ENCODE results near the gene KCTD3.

Gene KCTD3

GRCh38 chr1:215566556-215567490 is at the start of gene KCTD3:
KCTD3 (plus strand) TSS chr1:215567304; CDS start chr1:215567686, 382 bp downstream.
- peak; percentile 87 for DNase-seq
- in situ Hi-C loops (cut with MboI; ENCODE audit: low pct_unique_long_range_greater_than_20kb, low sequenced_read_pairs), result no loop called here

- in situ Hi-C loops (cut with MboI; ENCODE audit: low pct_unique_long_range_greater_than_20kb, low sequenced_read_pairs), result no loop called here
- DNase-seq, result peak; percentile 18
Measured at GRCh38 chr1:215517441-215517891, 49.6 kb upstream of the KCTD3 start.

DNA sequence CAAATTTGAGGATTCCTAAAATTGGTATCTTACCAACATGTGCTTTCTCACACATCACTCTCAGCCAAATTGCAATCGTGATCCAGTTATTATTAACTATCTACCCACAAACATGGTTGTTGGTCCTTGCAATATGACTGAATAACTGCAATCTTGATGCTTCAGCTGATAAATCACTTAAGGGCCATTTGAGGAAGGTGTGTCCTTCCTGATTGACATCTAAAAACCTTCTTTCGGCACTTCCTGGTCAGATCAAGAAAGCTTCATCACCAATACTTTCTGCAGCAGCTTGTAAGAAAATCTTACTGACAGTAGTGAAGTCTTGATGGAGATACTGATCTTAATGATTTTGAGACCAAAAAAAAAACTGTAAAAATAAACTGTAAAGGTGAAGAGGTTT is 48.5 kb upstream of the KCTD3 start:
- in situ Hi-C loops (cut with MboI; ENCODE audit: low pct_unique_long_range_greater_than_20kb, low sequenced_read_pairs), result no loop called here
- DNase-seq, result no peak

DNA sequence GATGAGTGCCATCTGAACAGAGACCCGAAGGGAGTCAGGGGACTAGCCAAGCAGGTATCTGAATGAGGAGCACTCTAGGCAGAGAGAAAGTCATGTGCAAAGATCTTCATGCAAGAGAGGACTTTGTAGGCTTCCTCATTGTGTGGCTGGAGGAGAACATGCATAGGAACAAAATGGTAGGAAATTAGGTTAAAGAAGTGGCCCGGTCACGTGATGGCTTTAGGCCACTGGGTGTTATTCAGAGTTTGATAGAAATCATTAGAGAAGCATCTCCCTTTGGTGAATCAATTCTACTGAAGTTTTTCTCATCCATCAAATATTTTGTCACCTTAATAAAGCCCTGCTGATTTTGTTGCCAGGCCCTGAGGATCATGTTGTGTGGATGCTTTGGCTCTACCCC is 45.8 kb upstream of the KCTD3 start:
- in situ Hi-C loops (cut with MboI; ENCODE audit: low pct_unique_long_range_greater_than_20kb, low sequenced_read_pairs), result no loop called here
- DNase-seq, result no peak

DNA sequence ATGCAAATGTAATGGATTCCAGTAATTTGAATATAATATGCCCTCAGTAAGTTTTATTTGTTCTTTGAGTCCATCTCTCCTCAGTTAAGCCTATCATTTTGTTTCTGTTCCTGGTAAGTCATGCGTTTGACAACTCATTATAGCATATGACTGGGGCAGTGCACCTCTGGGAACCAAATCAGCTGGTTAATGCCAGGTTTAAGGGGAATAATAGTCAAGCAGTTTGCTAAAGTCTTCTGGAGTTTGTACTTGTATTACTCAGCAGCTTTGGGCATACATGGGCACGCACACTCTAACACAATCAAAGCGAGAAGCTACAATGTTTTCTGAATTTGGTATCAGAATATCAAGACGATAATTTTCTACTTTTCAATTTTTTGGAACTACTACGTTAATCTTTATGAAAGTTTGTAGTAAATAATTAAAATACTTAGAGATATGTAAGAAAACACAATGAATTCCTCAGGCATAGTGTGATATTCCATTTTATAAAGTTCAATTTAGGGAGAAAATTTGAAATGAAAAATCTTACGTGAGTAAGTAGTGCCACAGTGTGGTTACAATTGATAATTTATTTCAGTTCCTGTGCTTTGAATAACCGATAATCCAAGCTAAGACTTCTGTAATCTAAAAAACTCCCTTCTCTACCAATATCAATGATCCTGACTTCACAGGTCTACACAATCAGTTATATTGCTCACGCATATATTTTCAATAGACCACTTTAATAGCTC is 43.8 kb upstream of the KCTD3 start:
- no peak for DNase-seq

GRCh38 chr1:215523906-215524305 is 43.2 kb upstream of the KCTD3 start:
- in situ Hi-C loops (cut with MboI; ENCODE audit: low pct_unique_long_range_greater_than_20kb, low sequenced_read_pairs), result no loop called here
- DNase-seq, result no peak

More for the DNA sequence above, 43.8 kb upstream of the KCTD3 start:
- in situ Hi-C loops (cut with MboI; ENCODE audit: low pct_unique_long_range_greater_than_20kb, low sequenced_read_pairs), result no loop called here

GRCh38 chr1:215526147-215526845 is 40.8 kb upstream of the KCTD3 start:
- in situ Hi-C loops (cut with MboI; ENCODE audit: low pct_unique_long_range_greater_than_20kb, low sequenced_read_pairs), result no loop called here
- peak; percentile 49 for DNase-seq

- DNase-seq, result no peak
- in situ Hi-C loops (cut with MboI; ENCODE audit: low pct_unique_long_range_greater_than_20kb, low sequenced_read_pairs), result no loop called here
Measured at GRCh38 chr1:215526846-215527151, 40.3 kb upstream of the KCTD3 start.

DNA sequence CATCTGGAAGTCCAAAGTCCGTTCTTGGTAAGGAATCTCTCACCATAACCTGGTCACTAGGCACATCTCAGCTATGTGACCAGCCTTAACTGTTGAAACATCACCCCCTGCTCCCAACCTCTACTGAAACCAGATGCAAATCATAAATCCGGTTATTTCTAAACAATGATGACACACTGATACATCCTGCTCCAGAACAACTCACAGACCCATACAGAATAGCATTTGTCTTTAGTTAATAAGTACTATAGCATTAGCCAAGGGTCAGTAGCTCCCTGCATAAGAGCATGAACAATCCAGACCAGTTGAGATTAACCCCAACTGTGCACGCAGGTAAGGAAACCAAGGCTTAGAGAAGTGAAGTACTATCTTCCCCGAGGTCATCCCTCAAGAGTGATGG is 38.0 kb upstream of the KCTD3 start:
- in situ Hi-C loops (cut with MboI; ENCODE audit: low pct_unique_long_range_greater_than_20kb, low sequenced_read_pairs), result no loop called here
- no peak for DNase-seq

GRCh38 chr1:215529571-215529970 is 37.5 kb upstream of the KCTD3 start:
- DNase-seq, result no peak
- in situ Hi-C loops (cut with MboI; ENCODE audit: low pct_unique_long_range_greater_than_20kb, low sequenced_read_pairs), result no loop called here

DNA sequence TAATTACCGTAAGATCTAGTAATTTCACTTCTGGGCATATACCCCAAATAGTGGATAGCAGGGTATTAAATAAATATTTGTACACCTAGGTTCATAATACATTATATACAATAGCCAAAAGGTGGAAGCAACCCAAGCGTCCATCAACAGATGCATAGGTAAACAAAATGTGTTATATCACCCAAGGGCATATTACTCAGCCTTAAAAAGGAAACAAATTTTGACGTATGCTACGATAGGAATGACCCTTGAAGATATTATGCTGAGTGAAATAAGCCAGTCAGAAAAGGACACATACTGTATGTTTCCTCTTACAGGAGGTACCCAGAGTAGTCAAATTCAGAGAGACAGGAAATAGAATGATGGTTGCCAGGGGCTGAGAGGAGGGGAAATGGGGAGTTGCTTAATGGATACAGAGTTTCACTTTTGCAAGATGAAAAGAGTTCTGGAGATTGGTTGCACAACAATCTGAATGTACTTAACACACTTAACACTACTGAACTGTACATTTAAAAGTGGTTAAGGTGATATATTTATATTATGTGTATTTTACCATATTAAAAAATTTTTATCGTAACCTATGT is 36.6 kb upstream of the KCTD3 start:
- in situ Hi-C loops (cut with MboI; ENCODE audit: low pct_unique_long_range_greater_than_20kb, low sequenced_read_pairs), result no loop called here
- no peak for DNase-seq

DNA sequence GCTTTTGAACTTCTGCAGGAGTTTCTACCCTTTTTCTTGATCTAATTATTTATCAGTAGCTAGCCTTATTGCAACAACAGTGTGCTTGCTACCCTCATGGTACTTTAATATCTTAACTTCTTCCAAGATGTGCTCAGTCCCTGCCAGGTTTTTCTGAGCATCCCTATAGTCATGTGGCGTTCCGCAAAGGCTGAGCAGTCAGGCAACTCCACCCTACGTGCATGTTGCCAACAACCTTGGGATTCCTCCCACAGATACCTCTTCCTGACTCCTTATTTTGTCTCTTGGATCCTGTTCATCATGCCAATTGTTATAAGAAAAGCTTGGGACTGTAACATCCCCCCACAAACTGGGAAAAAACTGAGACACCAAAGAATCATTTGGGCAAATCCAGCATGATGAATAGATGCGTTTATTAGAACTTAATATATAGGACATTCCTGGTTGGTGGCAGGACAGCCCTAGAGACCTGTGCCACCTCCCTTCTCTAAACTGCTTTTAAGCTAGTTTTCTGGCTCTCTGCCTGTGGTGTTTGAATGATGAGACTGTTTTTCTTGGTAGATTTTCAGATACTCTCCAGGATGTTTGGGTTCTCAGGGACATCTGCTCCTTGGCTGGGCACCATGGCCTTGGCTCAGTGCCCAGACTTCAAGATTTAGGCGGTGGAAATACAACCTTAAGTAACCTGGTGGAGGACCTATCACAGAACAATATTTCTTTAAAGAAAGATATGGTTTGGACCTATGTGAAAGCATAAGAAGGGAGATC is 27.1 kb upstream of the KCTD3 start:
- DNase-seq, result no peak
- in situ Hi-C loops (cut with MboI; ENCODE audit: low pct_unique_long_range_greater_than_20kb, low sequenced_read_pairs), result no loop called here

- in situ Hi-C loops (cut with MboI; ENCODE audit: low pct_unique_long_range_greater_than_20kb, low sequenced_read_pairs), result no loop called here
Measured at GRCh38 chr1:215542301-215542700, 24.8 kb upstream of the KCTD3 start.

DNA sequence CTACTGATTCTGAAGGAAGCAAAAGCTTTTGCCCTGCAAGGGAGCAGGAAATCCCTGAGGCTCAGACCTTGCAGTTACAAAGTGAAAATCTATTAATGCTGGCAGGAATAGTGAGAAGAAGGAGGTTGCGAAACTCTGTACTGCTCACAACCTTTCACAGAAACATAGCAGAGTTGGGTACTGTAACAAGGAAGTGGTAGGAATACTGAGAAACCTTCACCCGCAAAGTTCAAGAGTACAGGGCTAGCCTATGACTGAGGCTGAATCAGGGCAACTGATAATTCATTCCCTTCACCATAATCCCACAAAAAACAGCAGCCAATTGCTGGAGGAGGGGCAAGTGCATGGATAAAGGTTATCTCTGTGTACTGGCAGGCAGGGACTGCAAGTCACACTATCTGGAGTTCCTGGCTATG is 23.9 kb upstream of the KCTD3 start:
- in situ Hi-C loops (cut with MboI; ENCODE audit: low pct_unique_long_range_greater_than_20kb, low sequenced_read_pairs), result no loop called here
- peak; percentile 80 for DNase-seq

More at GRCh38 chr1:215542301-215542700, 24.8 kb upstream of the KCTD3 start:
- no peak for DNase-seq

DNA sequence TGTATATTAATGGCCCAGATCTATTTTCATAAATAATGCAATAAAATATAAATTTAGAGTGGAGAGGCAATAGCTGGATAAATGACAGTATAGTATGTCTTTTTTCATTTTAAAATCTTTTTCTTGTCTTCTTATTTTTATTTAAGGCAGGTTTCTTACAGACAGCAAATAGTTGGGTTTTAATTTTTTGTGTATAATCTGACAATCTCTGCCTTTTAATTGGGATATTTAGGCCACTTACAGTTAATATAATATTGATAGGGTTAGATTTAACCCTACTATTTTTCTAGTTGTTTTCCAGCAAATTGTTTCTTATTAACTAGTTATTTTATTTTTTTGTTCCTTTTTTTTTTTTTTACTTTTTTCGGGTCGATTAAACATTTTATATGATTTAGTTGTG is 23.3 kb upstream of the KCTD3 start:
- in situ Hi-C loops (cut with MboI; ENCODE audit: low pct_unique_long_range_greater_than_20kb, low sequenced_read_pairs), result no loop called here
- no peak for DNase-seq

DNA sequence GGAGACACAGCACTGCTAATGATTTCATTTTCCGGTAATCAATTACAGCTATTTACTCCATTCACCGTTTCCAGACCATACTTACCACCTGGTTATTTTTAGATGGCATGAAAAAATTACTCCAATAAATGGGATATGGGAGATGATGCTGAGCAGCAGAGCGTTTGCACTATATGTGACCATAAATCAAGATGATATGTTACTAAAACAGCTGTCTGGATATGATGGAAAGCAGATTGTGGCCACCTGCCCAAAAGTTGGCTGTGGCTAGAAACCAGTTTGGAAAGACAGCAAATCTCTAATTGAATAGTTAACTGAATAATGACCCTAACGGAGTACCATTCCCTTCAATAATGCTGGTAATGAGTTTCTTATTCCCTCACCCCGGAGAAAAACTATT is 22.5 kb upstream of the KCTD3 start:
- DNase-seq, result no peak
- in situ Hi-C loops (cut with MboI; ENCODE audit: low pct_unique_long_range_greater_than_20kb, low sequenced_read_pairs), result no loop called here

- no peak for DNase-seq
- in situ Hi-C loops (cut with MboI; ENCODE audit: low pct_unique_long_range_greater_than_20kb, low sequenced_read_pairs), result no loop called here
Measured at GRCh38 chr1:215545096-215545495, 22.0 kb upstream of the KCTD3 start.

GRCh38 chr1:215547011-215547410 is 20.1 kb upstream of the KCTD3 start:
- DNase-seq, result no peak
- in situ Hi-C loops (cut with MboI; ENCODE audit: low pct_unique_long_range_greater_than_20kb, low sequenced_read_pairs), result no loop called here

DNA sequence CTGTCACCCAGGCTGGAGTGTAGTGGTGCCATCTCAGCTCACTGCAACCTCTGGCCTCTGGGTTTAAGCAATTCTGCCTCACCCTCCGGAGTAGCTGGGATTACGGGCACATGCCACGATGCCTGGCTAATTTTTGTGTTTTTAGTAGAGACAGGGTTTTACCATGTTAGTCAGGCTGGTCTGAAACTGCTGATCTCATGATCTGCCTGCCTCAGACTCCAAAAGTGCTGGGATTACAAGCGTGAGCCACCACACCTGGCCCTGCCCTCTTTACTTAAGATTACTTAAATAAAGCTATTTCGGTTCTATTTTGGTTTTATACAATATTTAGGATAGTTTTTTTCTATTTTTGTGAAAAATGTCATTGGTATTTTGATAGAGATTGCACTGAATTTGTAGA is 15.3 kb upstream of the KCTD3 start:
- in situ Hi-C loops (cut with MboI; ENCODE audit: low pct_unique_long_range_greater_than_20kb, low sequenced_read_pairs), result no loop called here
- DNase-seq, result no peak

All from KBM-7 (cell line).